PC-9 (cell line): ENCODE data around the gene PLXDC2.

Source experiments
- CTCF ChIP-seq: fragments of 200-600 bp; sonication (generic); conservative IDR thresholded peaks from 2 replicates; pipeline ENCODE4 v1.6.1; 2017; ENCODE audit warnings: mixed run types, antibody characterized with exemption, mild to moderate bottlenecking, moderate library complexity
- EZH2 ChIP-seq: fragments of 200-600 bp; sonication (generic); IDR thresholded peaks from 2 replicates; pipeline ENCODE4 v1.8.0; 2017; ENCODE audit warnings: antibody characterized with exemption, low read depth

GRCh38 chr10:20233423-20233822 lies 417.2 kb downstream of the PLXDC2 start:
- TF ChIP-seq EZH2 (no peak), CTCF (no peak)
